HepG2 (cell line): ENCODE results near the gene IL6R. TPM values are rescaled to one million over a fixed set of nuclear protein-coding genes. Genes with fewer than 3 reads are reported as not detected.
A peak's percentile ranks its signal among the peaks of the same experiment; 100 is the strongest.

Experiments used
- ATAC-seq: fragments of 200-7000 bp; cut with Tn5 transposase; 3 replicates; pipeline ENCODE4 v1.9.1; 2020; ENCODE audit warnings: mild to moderate bottlenecking, moderate library complexity
- BruUV-seq: library from RNA; stranded (reverse); fragments of 400-500 nt; replicated peaks from 2 replicates; lab custom pipeline; 2021; lab: Mats Ljungman, UMichigan
- CTCF ChIA-PET: fragments of 300-600 bp; formaldehyde crosslinking; extraction: SDS; loops from one replicate; lab custom pipeline; 2021; ENCODE audit warnings: low total read pairs, inconsistent platforms, low intra/inter-chr PET ratio; lab: Yijun Ruan, JAX
- POLR2A ChIA-PET: fragments of 350-600 bp; sonication (Branson Sonifier 250); formaldehyde crosslinking; loops from one replicate; lab custom pipeline; 2020; ENCODE audit warnings: antibody characterized with exemption, inconsistent platforms; lab: Yijun Ruan, JAX
- DNase-seq: peaks from one replicate; pipeline ENCODE4 v3.0.0-alpha.2; 2015; ENCODE audit warnings: low spot score
- FAIRE-seq: peaks from 3 replicates; lab custom pipeline; 2011; peaks lifted over from hg19 to GRCh38; lab: Jason Lieb, UNC
- H2AFZ ChIP-seq: one replicate; pipeline ENCODE4 v1.6.1; 2011; ENCODE audit warnings: low read length, inconsistent platforms
- H3K27ac ChIP-seq: fragments of 300-600 bp; 3 replicates; pipeline ENCODE4 v1.8.0; 2011; ENCODE audit warnings: mixed run types, mild to moderate bottlenecking, mixed read lengths, low read length, inconsistent platforms; ENCODE audit not compliant: insufficient read depth; ENCODE audit errors: extremely low read length
- H3K27me3 ChIP-seq, 2 experiments: fragments of 200-600 bp in 1 of 2; 2 replicates in 1 of 2; 3 replicates in 1 of 2; pipeline versions ENCODE4 v1.6.0 to v1.8.0; 2011; ENCODE audit warnings: low read length in 2 of 2, mild to moderate bottlenecking in 2 of 2, moderate library complexity in 2 of 2, inconsistent platforms in 1 of 2; ENCODE audit not compliant: insufficient read depth in 2 of 2, control insufficient read depth in 1 of 2
- H3K36me3 ChIP-seq, 2 experiments: fragments of 200-600 bp in 1 of 2; replicated peaks in 1 of 2; 2 replicates in 1 of 2; 3 replicates in 1 of 2; pipeline versions ENCODE4 v1.5.1 to v1.8.0; 2011; ENCODE audit warnings: low read length in 2 of 2, inconsistent platforms in 1 of 2; ENCODE audit not compliant: insufficient read depth in 2 of 2, control insufficient read depth in 1 of 2
- H3K4me1 ChIP-seq: 2 replicates; pipeline ENCODE4 v1.5.1; 2012; ENCODE audit warnings: low read length, inconsistent platforms; ENCODE audit not compliant: insufficient read depth
- H3K4me2 ChIP-seq: 2 replicates; pipeline ENCODE4 v1.6.0; 2011; ENCODE audit warnings: low read depth, low read length, inconsistent platforms
- H3K4me3 ChIP-seq, 3 experiments: fragments of 200-600 bp in 1 of 3; sonication (generic), shearing (Covaris generic) in 1 of 3; replicated peaks in 1 of 3; 2 replicates each; pipeline ENCODE4 v1.5.1; 2011 to 2016; ENCODE audit warnings: low read length in 3 of 3, inconsistent platforms in 2 of 3, low read depth in 2 of 3, mild to moderate bottlenecking in 2 of 3, control low read depth in 1 of 3, mixed read lengths in 1 of 3; ENCODE audit not compliant: insufficient read depth in 1 of 3
- H3K79me2 ChIP-seq: one replicate; pipeline ENCODE4 v1.6.1; 2011; ENCODE audit warnings: low read length, inconsistent platforms; ENCODE audit not compliant: insufficient read depth
- H3K9ac ChIP-seq: 2 replicates; pipeline ENCODE4 v1.6.0; 2011; ENCODE audit warnings: mild to moderate bottlenecking, low read depth, low read length, inconsistent platforms; ENCODE audit not compliant: insufficient read depth
- H3K9me3 ChIP-seq: 2 replicates; pipeline ENCODE4 v1.5.1; 2012; ENCODE audit warnings: mild to moderate bottlenecking, low read length
- H4K20me1 ChIP-seq: 2 replicates; pipeline ENCODE4 v1.6.0; 2011; ENCODE audit warnings: inconsistent platforms, mild to moderate bottlenecking, low read length, moderate library complexity; ENCODE audit not compliant: insufficient read depth
- MLLT10 ChIP-seq: sonication (generic); formaldehyde crosslinking; IDR thresholded peaks from 2 replicates; pipeline ENCODE4 v1.4.0; 2020; ENCODE audit warnings: missing genetic modification reagents
- MTERF4 ChIP-seq: sonication (generic); formaldehyde crosslinking; IDR thresholded peaks from 2 replicates; pipeline ENCODE4 v1.8.0; 2023; ENCODE audit warnings: mild to moderate bottlenecking, missing genetic modification reagents
- NR1H2 ChIP-seq: sonication (generic); formaldehyde crosslinking; IDR thresholded peaks from 2 replicates; pipeline ENCODE4 v1.8.1; 2022; ENCODE audit warnings: low read depth, missing genetic modification reagents, borderline replicate concordance
- RXRB ChIP-seq: IDR thresholded peaks from 2 replicates; pipeline ENCODE4 v1.6.1; 2016; ENCODE audit warnings: borderline replicate concordance, missing genetic modification reagents, missing compliant biosample characterization
- SIX1 ChIP-seq: sonication (generic); formaldehyde crosslinking; IDR thresholded peaks from 2 replicates; pipeline ENCODE4 v1.4.0; 2020; ENCODE audit warnings: missing genetic modification reagents, borderline replicate concordance
- SOX13 ChIP-seq, 3 experiments: fragments of 450-650 bp in 1 of 3; sonication (generic) in 1 of 3; formaldehyde crosslinking in 1 of 3; IDR thresholded peaks in 2 of 3; conservative IDR thresholded peaks in 1 of 3; 2 replicates each; pipeline versions ENCODE4 v1.5.0 to v1.6.1; 2016 to 2020; ENCODE audit warnings: antibody characterized with exemption in 1 of 3, mild to moderate bottlenecking in 1 of 3, missing compliant biosample characterization in 1 of 3, missing genetic modification reagents in 1 of 3, moderate library complexity in 1 of 3
- SOX5 ChIP-seq: IDR thresholded peaks from 2 replicates; pipeline ENCODE4 v1.6.1; 2016; ENCODE audit warnings: borderline replicate concordance
- STAG1 ChIP-seq: sonication (generic); formaldehyde crosslinking; IDR thresholded peaks from 2 replicates; pipeline ENCODE4 v1.4.0; 2020; ENCODE audit warnings: missing genetic modification reagents
- ZBTB33 ChIP-seq: sonication (generic); formaldehyde crosslinking; IDR thresholded peaks from 2 replicates; pipeline ENCODE4 v1.4.0; 2020; ENCODE audit warnings: missing genetic modification reagents
- ZFP37 ChIP-seq: sonication (generic); formaldehyde crosslinking; IDR thresholded peaks from 2 replicates; pipeline ENCODE4 v1.4.0; 2020; ENCODE audit warnings: missing genetic modification reagents, borderline replicate concordance
- WGBS: methylation state at CpG from one replicate; pipeline ENCODE4 v1.1.6; 2017; ENCODE audit warnings: low lambda C conversion rate; 5-methylcytosine and 5-hydroxymethylcytosine counted together
- in situ Hi-C: cut with HindIII; loops from 2 replicates; pipeline ENCODE4 v1.10.0; 2017; ENCODE audit warnings: low pct_unique_long_range_greater_than_20kb; ENCODE audit not compliant: extremely low pct_ligation_motif_present
- intact Hi-C: fragments of 100-400 bp; cut with micrococcal nuclease; formaldehyde crosslinking; loops from one replicate; pipeline ENCODE4 v1.10.0; 2022; ENCODE audit not compliant: unreplicated experiment
- polyA plus RNA-seq, 8 experiments: library from polyadenylated mRNA; depleted of rRNA in 3 of 8; stranded (reverse) in 7 of 8; unstranded in 1 of 8; fragments of >200 nt; fragmentation: Illumina TruSeq in 4 of 8; extraction: Trizol in 4 of 8; gene quantifications; 2 replicates each; pipeline versions ENCODE4 v1.2.1 to v1.2.3, GENCODE V29; 2011 to 2016; ENCODE audit warnings: low read depth in 4 of 8, missing spikeins in 1 of 8, mixed read lengths in 1 of 8; ENCODE audit not compliant: insufficient read depth in 1 of 8
- total RNA-seq, 5 experiments: library from RNA; depleted of rRNA; stranded (reverse); fragments of >200 nt; fragmentation: Illumina TruSeq; extraction: Trizol; gene quantifications; 2 replicates each; pipeline ENCODE4 v1.2.3, GENCODE V29; 2016; ENCODE audit warnings: low read depth in 1 of 5
- TF ChIP-seq, protein P1 (sequence below): sonication (generic); formaldehyde crosslinking; IDR thresholded peaks from 2 replicates; pipeline ENCODE4 v1.4.0; 2020; ENCODE audit warnings: missing genetic modification reagents, borderline replicate concordance

The IL6R gene
- total and polyA plus RNA-seq, 2 of the 13 experiments (the other 11 are each of a cell fraction or from before 2014, with no cell fraction given), result 5.0 to 24.5 TPM

- no peak overlapping the region for H3K4me2 ChIP-seq
- H3K4me3 ChIP-seq, result no peak overlapping the region
- in situ Hi-C loops (no loop called here), intact Hi-C loops (no loop called here)
- H3K27ac ChIP-seq, result no peak overlapping the region
- CTCF ChIA-PET, result no interaction called here
- DNase-seq (no peak), ATAC-seq (no peak), FAIRE-seq (no peak)
- POLR2A ChIA-PET, result no interaction called here
- 86% methylated on average over 5 of the region's 5 CpGs for WGBS
- no peak for TF ChIP-seq SOX13 (IDR thresholded peaks at IDR 0.05)
- TF ChIP-seq SOX13 (CRISPR knock-in tag; conservative IDR thresholded peaks at IDR 0.05 in 1 of 2, IDR thresholded peaks at IDR 0.05 in 1 of 2), result peak in 1 of 2 experiments; percentile 53; a peak in 1 of 4 replicates
- no peak for TF ChIP-seq STAG1
- peak; percentile 25; the same call in 1 of the 2 replicates for TF ChIP-seq SOX5
- TF ChIP-seq ZBTB33 (CRISPR knock-in tag), result peak; percentile 96
- TF ChIP-seq ZFP37 (CRISPR knock-in tag), result no peak
- H3K9me3 ChIP-seq, result no peaks in the 10 kb centered on the region
- BruUV-seq, result no TSS peak
- H3K9ac ChIP-seq, result no peak overlapping the region
- H4K20me1 ChIP-seq, result no peaks in the 10 kb centered on the region
- H2AFZ ChIP-seq, result no peak overlapping the region
- H3K79me2 ChIP-seq, result no peaks in the 10 kb centered on the region
- H3K27me3 ChIP-seq, result no peaks in the 10 kb centered on the region
- no peaks in the 10 kb centered on the region for H3K36me3 ChIP-seq
- peaks cover 81% of the 10 kb centered on the region for H3K4me1 ChIP-seq
Observed at GRCh38 chr1:154423304-154423987, 18.3 kb downstream of the IL6R start.

GRCh38 chr1:154423988-154424326, 18.8 kb downstream of the IL6R start:
- TF ChIP-seq MLLT10 (CRISPR knock-in tag) (no peak), RXRB (CRISPR knock-in tag) (no peak), MTERF4 (CRISPR knock-in tag) (no peak), NR1H2 (CRISPR knock-in tag) (no peak), SIX1 (CRISPR knock-in tag) (no peak)
- TF ChIP-seq, protein P1, sequence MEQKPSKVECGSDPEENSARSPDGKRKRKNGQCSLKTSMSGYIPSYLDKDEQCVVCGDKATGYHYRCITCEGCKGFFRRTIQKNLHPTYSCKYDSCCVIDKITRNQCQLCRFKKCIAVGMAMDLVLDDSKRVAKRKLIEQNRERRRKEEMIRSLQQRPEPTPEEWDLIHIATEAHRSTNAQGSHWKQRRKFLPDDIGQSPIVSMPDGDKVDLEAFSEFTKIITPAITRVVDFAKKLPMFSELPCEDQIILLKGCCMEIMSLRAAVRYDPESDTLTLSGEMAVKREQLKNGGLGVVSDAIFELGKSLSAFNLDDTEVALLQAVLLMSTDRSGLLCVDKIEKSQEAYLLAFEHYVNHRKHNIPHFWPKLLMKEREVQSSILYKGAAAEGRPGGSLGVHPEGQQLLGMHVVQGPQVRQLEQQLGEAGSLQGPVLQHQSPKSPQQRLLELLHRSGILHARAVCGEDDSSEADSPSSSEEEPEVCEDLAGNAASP (CRISPR knock-in tag), result no peak
- DNase-seq, result no peak
- intact Hi-C loops, result no loop called here
- Histone ChIP-seq H3K9ac (no peak overlapping the region), H3K4me2 (no peak overlapping the region), H3K4me1 (peaks cover 76% of the 10 kb centered on the region), H3K4me3 (no peak overlapping the region), H3K79me2 (no peaks in the 10 kb centered on the region), H3K27ac (no peak overlapping the region), H3K36me3 (no peaks in the 10 kb centered on the region), H3K27me3 (no peaks in the 10 kb centered on the region), H3K9me3 (no peaks in the 10 kb centered on the region), H2AFZ (no peak overlapping the region), H4K20me1 (no peaks in the 10 kb centered on the region)
- CTCF ChIA-PET, result no interaction called here
- no peak for ATAC-seq
- in situ Hi-C loops, result no loop called here
- POLR2A ChIA-PET, result interaction anchor here (0.9 kb wide), 1 partner anchor 33 kb away, joined by 6 read pairs; no protein-coding TSS in a partner anchor
- FAIRE-seq, result no peak
- no TSS peak for BruUV-seq
- WGBS, result 99% methylated on average over 7 of the region's 7 CpGs
